B cell (primary cell): ENCODE measurements around the gene PRELID2. TPM values are rescaled to one million over a fixed set of nuclear protein-coding genes. Genes with fewer than 3 reads are reported as not detected.
"Not testable (repeated sequence)": the region's sequence is repeated elsewhere in the genome, so short reads cannot be mapped to it uniquely, and the experiment has no call there.

Source experiments
- ATAC-seq: fragments of 200-7000 bp; cut with Tn5 transposase; one replicate; pipeline ENCODE4 v1.10.0; 2021; ENCODE audit warnings: low read depth, mild to moderate bottlenecking, moderate number of reproducible peaks, moderate library complexity
- CTCF ChIA-PET: fragments of 350-600 bp; sonication (Branson Sonifier 250); formaldehyde crosslinking; loops from one replicate; lab custom pipeline; 2021; ENCODE audit warnings: antibody characterized with exemption, inconsistent platforms; lab: Charles Lee
- POLR2A ChIA-PET: fragments of 350-600 bp; sonication (Branson Sonifier 250); formaldehyde crosslinking; loops from one replicate; lab custom pipeline; 2021; ENCODE audit warnings: antibody characterized with exemption; lab: Charles Lee
- DNase-seq: peaks from one replicate; pipeline ENCODE4 v3.0.0; 2013
- H2AFZ ChIP-seq: 2 replicates; pipeline ENCODE4 v1.6.1; 2012; ENCODE audit warnings: mild to moderate bottlenecking, low read depth, low read length; ENCODE audit not compliant: insufficient read depth, poor library complexity, severe bottlenecking
- H3K27ac ChIP-seq, 2 donors: 1 replicate in 1 of 2; 2 replicates in 1 of 2; pipeline ENCODE4 v1.5.1; 2012 to 2013; ENCODE audit warnings: low read length in 2 of 2, mild to moderate bottlenecking in 2 of 2, moderate library complexity in 1 of 2
- H3K27me3 ChIP-seq, 4 experiments: fragments of 200-600 bp in 1 of 4; sonication (generic) in 1 of 4; replicated peaks in 1 of 4; 1 replicate in 2 of 4; 2 replicates in 2 of 4; pipeline versions ENCODE4 v1.6.1 to v1.7.0; 2013 to 2016; ENCODE audit warnings: low read length in 3 of 4, mild to moderate bottlenecking in 2 of 4, mixed read lengths in 1 of 4, moderate library complexity in 1 of 4; ENCODE audit not compliant: insufficient read depth in 4 of 4, control insufficient read depth in 3 of 4; ENCODE audit errors: control extremely low read depth in 1 of 4
- H3K36me3 ChIP-seq, 2 experiments: replicated peaks in 1 of 2; 1 replicate in 1 of 2; 2 replicates in 1 of 2; pipeline versions ENCODE4 v1.6.1 to v1.7.1; 2013; ENCODE audit warnings: low read length in 1 of 2; ENCODE audit not compliant: insufficient read depth in 2 of 2, control insufficient read depth in 1 of 2; ENCODE audit errors: control extremely low read depth in 1 of 2, extremely low read depth in 1 of 2
- H3K4me1 ChIP-seq, 2 donors: fragments of 200-600 bp in 1 of 2; sonication (generic) in 1 of 2; 1 replicate in 1 of 2; 2 replicates in 1 of 2; pipeline versions ENCODE4 v1.5.1 to v1.6.1; 2013 to 2017; ENCODE audit warnings: low read length in 2 of 2; ENCODE audit not compliant: control insufficient read depth in 2 of 2, insufficient read depth in 2 of 2
- H3K4me2 ChIP-seq: replicated peaks from 2 replicates; pipeline ENCODE3; 2012; ENCODE audit warnings: mild to moderate bottlenecking, low read depth, low read length; ENCODE audit not compliant: poor library complexity, severe bottlenecking
- H3K4me3 ChIP-seq, 5 experiments: fragments of 200-600 bp in 1 of 5; sonication (generic) in 1 of 5; 1 replicate in 3 of 5; 2 replicates in 2 of 5; pipeline versions ENCODE4 v1.5.1 to v1.7.0; 2011 to 2016; ENCODE audit warnings: low read length in 4 of 5, mild to moderate bottlenecking in 4 of 5, low read depth in 2 of 5, control low read depth in 1 of 5, moderate library complexity in 1 of 5; ENCODE audit not compliant: insufficient read depth in 1 of 5; ENCODE audit errors: control extremely low read depth in 1 of 5, extremely low read depth in 1 of 5
- H3K79me2 ChIP-seq: fragments of 200-600 bp; sonication (generic); one replicate; pipeline ENCODE4 v1.6.0; 2016; ENCODE audit warnings: low read length; ENCODE audit not compliant: control insufficient read depth, insufficient read depth
- H3K9ac ChIP-seq: fragments of 200-600 bp; sonication (generic); 2 replicates; pipeline ENCODE4 v1.6.1; 2017; ENCODE audit warnings: mild to moderate bottlenecking, low read length, moderate library complexity
- H3K9me3 ChIP-seq, 3 donors: one replicate each; pipeline versions ENCODE4 v1.6.1 to v1.7.1; 2013; ENCODE audit warnings: low read length in 2 of 3; ENCODE audit not compliant: control insufficient read depth in 2 of 3, insufficient read depth in 1 of 3; ENCODE audit errors: control extremely low read depth in 1 of 3
- H4K20me1 ChIP-seq: 2 replicates; pipeline ENCODE4 v1.6.0; 2012; ENCODE audit warnings: mild to moderate bottlenecking, low read length; ENCODE audit not compliant: insufficient read depth, control insufficient read depth, poor library complexity, severe bottlenecking
- H3K27ac Mint-ChIP-seq: one replicate; pipeline ENCODE4 v1.8.0; 2021; ENCODE audit warnings: mixed read lengths
- H3K27me3 Mint-ChIP-seq: one replicate; pipeline ENCODE4 v1.8.0; 2021; ENCODE audit warnings: mixed read lengths
- H3K4me1 Mint-ChIP-seq: one replicate; pipeline ENCODE4 v1.8.0; 2021; ENCODE audit warnings: mixed read lengths
- H3K4me3 Mint-ChIP-seq: one replicate; pipeline ENCODE4 v1.8.0; 2021; ENCODE audit warnings: mixed read lengths
- H3K9me3 Mint-ChIP-seq: one replicate; pipeline ENCODE4 v1.8.0; 2022; ENCODE audit warnings: mixed read lengths; ENCODE audit not compliant: insufficient read depth
- EZH2 ChIP-seq: IDR thresholded peaks from 2 replicates; pipeline ENCODE4 v1.6.1; 2012; ENCODE audit warnings: borderline replicate concordance, low read depth, mild to moderate bottlenecking, moderate library complexity, low read length; ENCODE audit not compliant: insufficient read depth, poor library complexity, severe bottlenecking
- WGBS: methylation state at CpG from one replicate; pipeline ENCODE4 v1.1.5; 2013; ENCODE audit warnings: missing lambda C conversion rate; ENCODE audit not compliant: insufficient coverage; 5-methylcytosine and 5-hydroxymethylcytosine counted together
- intact Hi-C: fragments of 100-400 bp; cut with micrococcal nuclease; formaldehyde crosslinking; loops from one replicate; pipeline ENCODE4 v1.10.0; 2022
- polyA plus RNA-seq: library from polyadenylated mRNA; depleted of rRNA; stranded (reverse); fragments of >200 nt; gene quantifications from 2 replicates; pipeline ENCODE4 v1.2.3, GENCODE V29; 2012
- total RNA-seq, 2 donors: library from RNA; stranded (reverse); fragments of 120-200 nt in 1 of 2; gene quantifications; 1 replicate in 1 of 2; 2 replicates in 1 of 2; pipeline versions ENCODE4 v1.2.3 to v1.2.4, GENCODE V29; 2013 to 2022
- TF ChIP-seq, protein P1 (sequence below): fragments of 200-600 bp; IDR thresholded peaks from one replicate; pipeline ENCODE4 v1.8.0; 2022; ENCODE audit warnings: antibody characterized with exemption, mild to moderate bottlenecking

The PRELID2 gene
- total and polyA plus RNA-seq, 2 donors (not counting 1 experiment from before 2014, with no cell fraction given): 0.63 to 2.7 TPM

DNA sequence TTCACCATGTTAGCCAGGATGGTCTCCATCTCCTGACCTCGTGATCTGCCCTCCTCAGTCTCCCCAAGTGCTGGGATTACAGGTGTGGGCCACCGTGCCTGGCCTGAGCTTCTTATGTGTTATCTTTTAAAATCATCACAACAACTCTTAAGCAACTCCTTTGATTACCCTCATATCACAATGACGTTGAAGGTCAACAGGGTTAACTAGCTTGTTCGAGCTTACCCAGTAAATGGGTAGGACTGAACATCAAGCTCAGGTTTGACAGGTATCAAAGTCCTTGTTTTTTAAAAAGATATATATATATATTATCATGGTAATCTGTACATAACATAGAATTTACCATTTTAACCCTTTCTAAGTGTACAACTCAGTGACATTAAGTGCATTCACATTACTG is 34.6 kb upstream of the PRELID2 start:
- no peak overlapping the region for H3K4me2 ChIP-seq
- Mint-ChIP-seq H3K27me3 (peaks cover 8% of the 10 kb centered on the region), H3K4me3 (no peak overlapping the region), H3K4me1 (no peaks in the 10 kb centered on the region), H3K27ac (no peak overlapping the region), H3K9me3 (no peaks in the 10 kb centered on the region)
- no peak for TF ChIP-seq EZH2
- TF ChIP-seq, protein P1, sequence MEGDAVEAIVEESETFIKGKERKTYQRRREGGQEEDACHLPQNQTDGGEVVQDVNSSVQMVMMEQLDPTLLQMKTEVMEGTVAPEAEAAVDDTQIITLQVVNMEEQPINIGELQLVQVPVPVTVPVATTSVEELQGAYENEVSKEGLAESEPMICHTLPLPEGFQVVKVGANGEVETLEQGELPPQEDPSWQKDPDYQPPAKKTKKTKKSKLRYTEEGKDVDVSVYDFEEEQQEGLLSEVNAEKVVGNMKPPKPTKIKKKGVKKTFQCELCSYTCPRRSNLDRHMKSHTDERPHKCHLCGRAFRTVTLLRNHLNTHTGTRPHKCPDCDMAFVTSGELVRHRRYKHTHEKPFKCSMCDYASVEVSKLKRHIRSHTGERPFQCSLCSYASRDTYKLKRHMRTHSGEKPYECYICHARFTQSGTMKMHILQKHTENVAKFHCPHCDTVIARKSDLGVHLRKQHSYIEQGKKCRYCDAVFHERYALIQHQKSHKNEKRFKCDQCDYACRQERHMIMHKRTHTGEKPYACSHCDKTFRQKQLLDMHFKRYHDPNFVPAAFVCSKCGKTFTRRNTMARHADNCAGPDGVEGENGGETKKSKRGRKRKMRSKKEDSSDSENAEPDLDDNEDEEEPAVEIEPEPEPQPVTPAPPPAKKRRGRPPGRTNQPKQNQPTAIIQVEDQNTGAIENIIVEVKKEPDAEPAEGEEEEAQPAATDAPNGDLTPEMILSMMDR: no peak
- H3K4me3 ChIP-seq: no peak overlapping the region
- no peaks in the 10 kb centered on the region for H3K36me3 ChIP-seq
- no peaks in the 10 kb centered on the region for H4K20me1 ChIP-seq
- intact Hi-C loops: no loop called here
- ATAC-seq (no peak), DNase-seq (no peak)
- H2AFZ ChIP-seq: no peak overlapping the region
- H3K4me1 ChIP-seq: no peaks in the 10 kb centered on the region
- CTCF ChIA-PET: interaction anchor here (0.7 kb wide), 1 partner anchor 9 kb away, joined by 3 read pairs; no protein-coding TSS in a partner anchor
- H3K9me3 ChIP-seq: no peaks in the 10 kb centered on the region
- 48% methylated on average over 2 of the region's 4 CpGs for WGBS
- peaks cover 0 to 5% (median 0%) of the 10 kb centered on the region in 4 experiments for H3K27me3 ChIP-seq
- no peak overlapping the region for H3K9ac ChIP-seq
- POLR2A ChIA-PET: no interaction called here
- H3K79me2 ChIP-seq: no peaks in the 10 kb centered on the region
- no peak overlapping the region for H3K27ac ChIP-seq

DNA sequence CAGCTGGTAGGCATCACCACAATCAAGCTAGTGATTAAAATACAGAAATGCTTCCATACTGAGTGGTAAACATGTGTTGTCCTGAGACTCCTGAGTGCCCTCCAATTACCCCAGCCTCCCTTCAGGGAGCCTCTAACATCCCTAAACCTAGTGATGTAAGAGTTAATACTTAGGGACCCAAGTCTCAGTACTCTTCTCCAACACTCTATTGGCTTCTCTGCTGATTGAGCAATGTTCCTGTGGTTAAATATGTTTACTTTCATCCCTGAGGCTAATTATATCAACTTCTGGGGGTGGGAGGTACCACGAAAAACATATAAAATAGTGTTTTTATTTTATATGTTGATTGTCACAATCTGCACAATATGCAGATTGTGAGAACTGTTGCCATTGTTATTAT is 32.7 kb upstream of the PRELID2 start:
- H3K4me1 ChIP-seq: no peaks in the 10 kb centered on the region
- no peak overlapping the region for H3K27ac ChIP-seq
- H3K4me3 ChIP-seq: no peak overlapping the region
- H3K27me3 Mint-ChIP-seq: peaks cover 11% of the 10 kb centered on the region
- H3K27ac Mint-ChIP-seq: no peak overlapping the region
- H2AFZ ChIP-seq: no peak overlapping the region
- no peaks in the 10 kb centered on the region for H3K4me1 Mint-ChIP-seq
- CTCF ChIA-PET: no interaction called here
- H3K4me2 ChIP-seq: no peak overlapping the region
- H4K20me1 ChIP-seq: no peaks in the 10 kb centered on the region
- DNase-seq: no peak
- ATAC-seq: no peak
- no peak overlapping the region for H3K9ac ChIP-seq
- no CpG with 5 or more reads among the region's 1 CpG for WGBS
- peaks cover 0 to 6% (median 3%) of the 10 kb centered on the region in 4 experiments for H3K27me3 ChIP-seq
- H3K36me3 ChIP-seq: no peaks in the 10 kb centered on the region
- H3K79me2 ChIP-seq: no peaks in the 10 kb centered on the region
- no peak overlapping the region for H3K4me3 Mint-ChIP-seq
- POLR2A ChIA-PET: no interaction called here
- intact Hi-C loops: no loop called here
- no peak for TF ChIP-seq EZH2
- TF ChIP-seq, protein P1: no peak
- no peaks in the 10 kb centered on the region for H3K9me3 Mint-ChIP-seq
- H3K9me3 ChIP-seq: no peaks in the 10 kb centered on the region

DNA sequence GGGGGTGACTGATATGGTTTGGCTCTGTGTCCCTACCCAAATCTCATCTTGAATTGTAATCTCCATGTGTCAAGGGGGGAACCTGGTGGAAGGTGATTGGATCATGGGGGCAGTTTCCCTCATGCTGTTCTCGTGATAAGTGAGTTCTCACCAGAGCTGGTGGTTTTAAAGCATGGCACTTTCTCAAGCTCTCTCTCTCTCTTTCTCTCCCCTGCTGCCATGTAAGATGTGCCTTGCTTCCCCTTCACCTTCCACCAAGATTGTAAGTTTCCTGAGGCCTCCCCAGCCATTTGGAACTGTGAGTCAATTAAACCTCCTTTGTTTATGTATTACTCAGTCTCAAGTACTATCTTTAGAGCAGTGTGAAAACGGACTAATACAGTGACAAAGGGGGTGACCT is 29.3 kb upstream of the PRELID2 start:
- H2AFZ ChIP-seq, H3K4me3 ChIP-seq, intact Hi-C loops, H3K9ac ChIP-seq, H4K20me1 ChIP-seq, H3K4me2 ChIP-seq, ATAC-seq, CTCF ChIA-PET, H3K27me3 ChIP-seq, H3K4me3 Mint-ChIP-seq, H3K27ac ChIP-seq, DNase-seq, H3K4me1 Mint-ChIP-seq, H3K79me2 ChIP-seq, H3K9me3 Mint-ChIP-seq, H3K4me1 ChIP-seq, H3K9me3 ChIP-seq, POLR2A ChIA-PET, H3K36me3 ChIP-seq, H3K27ac Mint-ChIP-seq: not testable (repeated sequence)
- no CpG with 5 or more reads among the region's 2 CpGs for WGBS
- H3K27me3 Mint-ChIP-seq: peaks cover 23% of the 10 kb centered on the region
